ENCODE results near the gene CASKIN2. TPM values are rescaled to one million over a fixed set of nuclear protein-coding genes. Genes with fewer than 3 reads are reported as not detected.
A peak's percentile ranks its signal among the peaks of the same experiment; 100 is the strongest.
"Not testable (repeated sequence)": the region's sequence is repeated elsewhere in the genome, so short reads cannot be mapped to it uniquely, and the experiment has no call there.

CASKIN2 gene
- total RNA-seq, 1 donor from 2014 or later, result 5.7 TPM

DNA sequence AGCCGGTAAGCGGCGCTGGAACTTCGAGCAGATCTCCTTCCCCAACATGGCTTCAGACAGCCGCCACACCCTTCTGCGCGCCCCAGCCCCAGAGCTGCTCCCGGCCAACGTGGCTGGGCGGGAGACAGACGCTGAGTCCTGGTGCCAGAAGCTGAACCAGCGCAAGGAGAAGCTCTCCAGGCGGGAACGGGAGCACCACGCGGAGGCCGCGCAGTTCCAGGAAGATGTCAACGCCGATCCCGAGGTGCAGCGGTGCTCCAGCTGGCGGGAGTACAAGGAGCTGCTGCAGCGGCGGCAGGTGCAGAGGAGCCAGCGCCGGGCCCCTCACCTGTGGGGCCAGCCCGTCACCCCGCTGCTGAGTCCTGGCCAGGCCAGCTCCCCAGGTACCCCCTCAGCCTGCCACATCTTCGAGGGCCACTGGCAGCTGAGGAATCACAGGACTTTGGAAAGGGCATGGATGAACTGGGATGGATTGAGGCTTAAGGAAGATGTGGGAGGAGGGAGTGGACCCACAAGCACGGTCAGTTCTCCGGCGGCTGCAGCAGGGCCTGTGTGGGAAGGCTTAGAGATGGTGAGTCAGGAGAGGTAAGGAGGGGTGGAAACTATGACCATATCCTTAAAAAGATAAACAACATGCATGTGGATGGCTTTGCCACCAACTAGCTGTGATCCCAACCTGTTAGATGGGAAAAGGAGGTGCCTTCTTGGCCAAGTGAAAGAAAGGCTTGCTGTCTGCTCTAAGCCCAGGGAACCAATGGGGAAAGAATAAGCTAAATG, 6.8 kb upstream of the CASKIN2 start:
- H2AFZ ChIP-seq (replicated peaks), result no peak overlapping the region
- no peak for DNase-seq (ENCODE audit: low spot score)
- peaks cover 10% of the 10 kb centered on the region for H3K79me2 ChIP-seq (ENCODE audit: low read depth)
- H3K36me3 ChIP-seq, result no peaks in the 10 kb centered on the region
- peaks cover 7% of the 10 kb centered on the region for H3K4me1 ChIP-seq
- Mint-ChIP-seq H3K36me3 (peaks cover 21% of the 10 kb centered on the region), H3K27ac (no peak overlapping the region), H3K9me3 (no peaks in the 10 kb centered on the region), H3K27me3 (ENCODE audit: insufficient read depth, low read depth) (peaks cover 19% of the 10 kb centered on the region), H3K4me1 (peaks cover 23% of the 10 kb centered on the region), H3K4me3 (no peak overlapping the region)
- H3K9me3 ChIP-seq (ENCODE audit: low read depth), result no peaks in the 10 kb centered on the region
- H3K4me2 ChIP-seq, result no peak overlapping the region
- H3F3A ChIP-seq (ENCODE audit: low read depth), result peaks cover 36% of the 10 kb centered on the region
- no peak overlapping the region for H3K4me3 ChIP-seq
- H3K27me3 ChIP-seq, result no peaks in the 10 kb centered on the region
- H4K20me1 ChIP-seq (ENCODE audit: low read depth), result peaks cover 34% of the 10 kb centered on the region
- no peak overlapping the region for H3K27ac ChIP-seq
- no peak overlapping the region for H3K9ac ChIP-seq
- TF ChIP-seq EZH2phosphoT487 (IDR thresholded peaks at IDR 0.05) (no peak), EZH2 (IDR thresholded peaks at IDR 0.05) (no peak)
- TF ChIP-seq, protein P1, sequence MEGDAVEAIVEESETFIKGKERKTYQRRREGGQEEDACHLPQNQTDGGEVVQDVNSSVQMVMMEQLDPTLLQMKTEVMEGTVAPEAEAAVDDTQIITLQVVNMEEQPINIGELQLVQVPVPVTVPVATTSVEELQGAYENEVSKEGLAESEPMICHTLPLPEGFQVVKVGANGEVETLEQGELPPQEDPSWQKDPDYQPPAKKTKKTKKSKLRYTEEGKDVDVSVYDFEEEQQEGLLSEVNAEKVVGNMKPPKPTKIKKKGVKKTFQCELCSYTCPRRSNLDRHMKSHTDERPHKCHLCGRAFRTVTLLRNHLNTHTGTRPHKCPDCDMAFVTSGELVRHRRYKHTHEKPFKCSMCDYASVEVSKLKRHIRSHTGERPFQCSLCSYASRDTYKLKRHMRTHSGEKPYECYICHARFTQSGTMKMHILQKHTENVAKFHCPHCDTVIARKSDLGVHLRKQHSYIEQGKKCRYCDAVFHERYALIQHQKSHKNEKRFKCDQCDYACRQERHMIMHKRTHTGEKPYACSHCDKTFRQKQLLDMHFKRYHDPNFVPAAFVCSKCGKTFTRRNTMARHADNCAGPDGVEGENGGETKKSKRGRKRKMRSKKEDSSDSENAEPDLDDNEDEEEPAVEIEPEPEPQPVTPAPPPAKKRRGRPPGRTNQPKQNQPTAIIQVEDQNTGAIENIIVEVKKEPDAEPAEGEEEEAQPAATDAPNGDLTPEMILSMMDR (IDR thresholded peaks at IDR 0.05), result no peak

DNA sequence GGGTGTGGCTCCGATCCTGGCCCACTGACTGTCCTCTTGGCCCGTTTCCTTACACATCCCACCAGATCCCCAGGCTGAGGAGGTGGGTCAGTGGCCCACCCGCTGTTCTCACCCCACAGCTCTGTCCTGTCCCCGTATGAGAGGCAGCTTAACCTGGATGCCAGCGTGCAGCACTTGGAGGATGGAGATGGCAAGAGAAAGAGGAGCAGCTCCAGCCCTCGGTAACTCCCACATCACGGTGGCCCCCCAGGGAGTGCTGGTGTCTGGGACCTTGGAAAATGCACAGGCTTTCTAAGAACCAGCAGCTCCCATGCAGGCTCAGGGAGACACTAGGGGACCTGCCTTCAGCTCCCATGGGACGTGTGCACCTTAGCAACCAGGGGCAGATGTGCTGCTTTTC, 6.0 kb upstream of the CASKIN2 start:
- peaks cover under 1% of the 10 kb centered on the region for H3K4me1 ChIP-seq
- TF ChIP-seq, protein P1 (IDR thresholded peaks at IDR 0.05), result no peak
- TF ChIP-seq EZH2 (IDR thresholded peaks at IDR 0.05) (no peak), EZH2phosphoT487 (IDR thresholded peaks at IDR 0.05) (no peak)
- no peaks in the 10 kb centered on the region for H3K27me3 ChIP-seq
- peaks cover 13% of the 10 kb centered on the region for H3K27me3 Mint-ChIP-seq (ENCODE audit: insufficient read depth, low read depth)
- no peak overlapping the region for H3K4me3 ChIP-seq
- H3K4me2 ChIP-seq, result no peak overlapping the region
- H3K27ac ChIP-seq, result no peak overlapping the region
- H3K36me3 Mint-ChIP-seq, result peaks cover 21% of the 10 kb centered on the region
- no peaks in the 10 kb centered on the region for H3K9me3 ChIP-seq (ENCODE audit: low read depth)
- H3K9ac ChIP-seq, result no peak overlapping the region
- H3K79me2 ChIP-seq (ENCODE audit: low read depth), result peaks cover 1% of the 10 kb centered on the region
- peaks cover 30% of the 10 kb centered on the region for H3F3A ChIP-seq (ENCODE audit: low read depth)
- no peaks in the 10 kb centered on the region for H3K9me3 Mint-ChIP-seq
- no peak overlapping the region for H2AFZ ChIP-seq (replicated peaks)
- H3K4me1 Mint-ChIP-seq, result peaks cover 19% of the 10 kb centered on the region
- no peaks in the 10 kb centered on the region for H3K36me3 ChIP-seq
- H3K4me3 Mint-ChIP-seq, result no peak overlapping the region
- no peak for DNase-seq (ENCODE audit: low spot score)
- peaks cover 31% of the 10 kb centered on the region for H4K20me1 ChIP-seq (ENCODE audit: low read depth)
- H3K27ac Mint-ChIP-seq, result no peak overlapping the region

DNA sequence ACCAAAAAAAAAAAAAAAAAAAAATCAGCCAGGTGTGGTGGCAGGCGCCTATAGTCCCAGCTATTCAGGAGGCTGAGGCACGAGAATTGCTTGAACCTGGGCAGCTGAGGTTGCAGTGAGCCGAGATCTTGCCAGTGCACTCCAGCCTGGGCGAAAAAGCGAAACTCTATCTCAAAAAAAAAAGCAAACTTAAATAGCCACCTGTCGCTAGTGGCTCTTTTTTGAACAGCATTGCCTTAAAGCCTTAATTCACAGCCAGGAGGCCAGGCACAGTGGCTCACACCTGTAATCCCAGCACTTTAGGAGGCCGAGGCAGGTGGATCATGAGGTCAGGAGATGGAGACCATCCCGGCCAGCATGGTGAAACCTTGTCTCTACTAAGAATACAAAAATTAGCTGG, 5.1 kb upstream of the CASKIN2 start:
- H3K27me3 ChIP-seq; H3K9me3 Mint-ChIP-seq; H3K9me3 ChIP-seq (ENCODE audit: low read depth); H3K4me2 ChIP-seq; DNase-seq (ENCODE audit: low spot score); H2AFZ ChIP-seq (replicated peaks); H3K27ac ChIP-seq; H3K9ac ChIP-seq; H3K4me1 ChIP-seq; H3K4me3 ChIP-seq; H3K79me2 ChIP-seq (ENCODE audit: low read depth); H3K36me3 ChIP-seq; H3K27ac Mint-ChIP-seq; H3K4me3 Mint-ChIP-seq: not testable (repeated sequence)
- peaks cover 24% of the 10 kb centered on the region for H3F3A ChIP-seq (ENCODE audit: low read depth)
- H3K27me3 Mint-ChIP-seq (ENCODE audit: insufficient read depth, low read depth), result peaks cover 11% of the 10 kb centered on the region
- peaks cover 29% of the 10 kb centered on the region for H4K20me1 ChIP-seq (ENCODE audit: low read depth)
- peaks cover 21% of the 10 kb centered on the region for H3K36me3 Mint-ChIP-seq
- H3K4me1 Mint-ChIP-seq, result peaks cover 18% of the 10 kb centered on the region

DNA sequence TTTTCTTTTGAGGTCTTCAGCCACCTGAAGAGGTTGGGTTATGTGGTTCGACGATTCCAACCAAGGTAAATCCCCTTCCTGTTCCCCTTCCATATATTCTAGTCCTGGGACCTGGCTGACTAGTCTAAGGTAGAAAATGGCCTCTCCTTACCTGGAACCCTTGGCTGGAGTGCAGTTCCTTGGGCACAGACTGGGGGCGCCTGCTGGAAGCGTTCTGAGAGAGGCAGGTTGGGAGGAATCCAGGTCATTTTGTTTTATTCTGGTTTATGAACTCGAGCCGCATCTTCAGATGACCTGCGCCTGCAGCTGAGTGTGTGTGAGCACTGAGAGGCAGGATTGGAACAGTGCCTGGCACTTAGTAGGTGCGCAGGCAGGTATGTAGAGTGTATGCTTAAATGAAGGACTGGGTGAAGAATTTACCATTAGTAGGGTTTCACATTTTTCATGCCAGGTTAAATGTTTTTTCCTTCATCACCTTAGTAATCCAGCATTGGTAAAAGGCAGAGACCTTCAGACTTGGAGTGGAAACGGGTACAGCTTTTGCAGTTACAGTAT, 3.7 kb upstream of the CASKIN2 start:
- Histone ChIP-seq H3K4me2 (no peak overlapping the region), H3K79me2 (ENCODE audit: low read depth) (peaks cover 9% of the 10 kb centered on the region), H3K27me3 (no peaks in the 10 kb centered on the region), H3K4me3 (no peak overlapping the region), H3K36me3 (no peaks in the 10 kb centered on the region), H3K4me1 (no peaks in the 10 kb centered on the region), H3F3A (ENCODE audit: low read depth) (peaks cover 12% of the 10 kb centered on the region), H3K9me3 (ENCODE audit: low read depth) (no peaks in the 10 kb centered on the region), H3K9ac (no peak overlapping the region), H2AFZ (replicated peaks) (no peak overlapping the region), H4K20me1 (ENCODE audit: low read depth) (peaks cover 30% of the 10 kb centered on the region), H3K27ac (no peak overlapping the region)
- Mint-ChIP-seq H3K27ac (no peak overlapping the region), H3K4me3 (no peak overlapping the region), H3K4me1 (peaks cover 15% of the 10 kb centered on the region), H3K9me3 (no peaks in the 10 kb centered on the region), H3K27me3 (ENCODE audit: insufficient read depth, low read depth) (peaks cover 8% of the 10 kb centered on the region), H3K36me3 (peaks cover 21% of the 10 kb centered on the region)
- DNase-seq (ENCODE audit: low spot score), result no peak
- TF ChIP-seq, protein P1 (IDR thresholded peaks at IDR 0.05), result peak; percentile 31
- TF ChIP-seq EZH2phosphoT487 (IDR thresholded peaks at IDR 0.05) (no peak), EZH2 (IDR thresholded peaks at IDR 0.05) (no peak)

Data from neural progenitor cell (in vitro differentiated cells).